GM21367 (cell line): ENCODE results near the gene OR6V1.

Experiments used
- ATAC-seq: cut with Tn5 transposase; IDR thresholded peaks from one replicate; pipeline ENCODE4 v1.9.1; 2021; ENCODE audit not compliant: unreplicated experiment

OR6V1 gene, protein sequence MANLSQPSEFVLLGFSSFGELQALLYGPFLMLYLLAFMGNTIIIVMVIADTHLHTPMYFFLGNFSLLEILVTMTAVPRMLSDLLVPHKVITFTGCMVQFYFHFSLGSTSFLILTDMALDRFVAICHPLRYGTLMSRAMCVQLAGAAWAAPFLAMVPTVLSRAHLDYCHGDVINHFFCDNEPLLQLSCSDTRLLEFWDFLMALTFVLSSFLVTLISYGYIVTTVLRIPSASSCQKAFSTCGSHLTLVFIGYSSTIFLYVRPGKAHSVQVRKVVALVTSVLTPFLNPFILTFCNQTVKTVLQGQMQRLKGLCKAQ

DNA sequence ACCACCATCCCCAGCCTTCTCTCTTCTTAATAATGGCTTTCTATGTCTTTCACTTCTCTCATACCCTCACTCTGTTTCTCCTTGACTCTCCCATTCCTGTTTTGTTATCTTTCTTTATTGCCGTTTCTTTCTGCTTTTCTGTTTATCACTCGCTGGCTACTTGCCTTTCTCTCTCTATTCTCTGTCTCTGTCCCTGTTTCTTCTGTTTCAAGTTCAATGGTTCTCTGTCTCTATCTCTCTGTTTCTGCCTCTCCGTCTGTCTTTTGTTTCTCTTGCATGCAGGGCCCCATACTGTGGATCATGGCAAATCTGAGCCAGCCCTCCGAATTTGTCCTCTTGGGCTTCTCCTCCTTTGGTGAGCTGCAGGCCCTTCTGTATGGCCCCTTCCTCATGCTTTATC is at the start of gene OR6V1:
Gene OR6V1 (plus strand): TSS at position 301 of the 400 bp plus-strand sequence. CDS start 0 bp downstream, at position 301.
- ATAC-seq: no peak

DNA sequence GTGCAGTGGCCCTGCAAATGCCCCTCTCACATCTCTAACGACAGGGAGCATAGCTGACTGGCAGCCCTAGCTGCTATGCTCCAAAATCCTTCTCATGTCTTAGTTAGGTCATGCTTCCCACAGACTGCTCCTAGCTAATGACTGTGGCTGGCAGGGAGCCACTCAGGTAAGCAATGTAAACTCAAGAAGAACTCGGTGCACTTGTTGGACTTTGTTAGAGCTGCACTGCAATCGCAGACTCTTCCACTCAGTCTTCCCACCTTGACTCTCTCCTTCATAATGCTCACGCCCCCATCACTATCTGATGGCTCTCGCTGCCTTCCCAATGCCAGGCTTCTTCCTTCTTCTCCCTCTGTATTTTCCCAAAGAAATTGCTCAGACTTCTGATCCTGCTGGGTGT is 49.2 kb upstream of the OR6V1 start:
- ATAC-seq: no peak

DNA sequence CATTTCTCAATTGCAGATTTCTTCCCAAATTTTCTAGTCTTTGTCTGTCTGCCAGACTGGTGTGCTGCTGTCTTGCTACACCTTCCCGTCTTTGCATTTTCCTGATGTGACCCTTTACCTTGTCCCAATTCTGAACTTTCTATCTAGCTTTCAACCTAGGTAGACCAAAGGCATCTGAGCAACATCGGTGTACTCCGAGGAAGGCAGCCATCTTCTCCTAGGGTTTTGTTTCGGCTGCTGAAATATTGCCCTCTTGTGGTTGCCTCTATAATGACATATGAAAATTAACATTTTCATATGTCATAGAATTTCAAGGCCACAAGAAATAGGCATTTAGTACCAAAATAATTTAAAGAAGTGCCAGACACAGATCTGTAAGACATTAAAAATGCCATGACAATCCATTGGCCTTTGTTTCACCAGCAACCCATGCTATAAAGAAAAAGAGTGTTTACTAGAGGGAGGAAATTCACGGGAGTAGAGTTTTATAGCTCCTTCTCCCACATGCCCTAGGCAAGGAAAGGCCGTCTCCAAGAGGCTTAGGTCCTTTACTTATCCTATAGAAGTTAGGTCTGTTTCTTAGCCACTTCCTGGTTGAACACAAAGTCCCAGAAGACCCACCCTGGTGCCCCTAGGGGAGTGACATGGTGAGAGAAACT is 48.6 kb upstream of the OR6V1 start:
- peak; percentile 50 for ATAC-seq

DNA sequence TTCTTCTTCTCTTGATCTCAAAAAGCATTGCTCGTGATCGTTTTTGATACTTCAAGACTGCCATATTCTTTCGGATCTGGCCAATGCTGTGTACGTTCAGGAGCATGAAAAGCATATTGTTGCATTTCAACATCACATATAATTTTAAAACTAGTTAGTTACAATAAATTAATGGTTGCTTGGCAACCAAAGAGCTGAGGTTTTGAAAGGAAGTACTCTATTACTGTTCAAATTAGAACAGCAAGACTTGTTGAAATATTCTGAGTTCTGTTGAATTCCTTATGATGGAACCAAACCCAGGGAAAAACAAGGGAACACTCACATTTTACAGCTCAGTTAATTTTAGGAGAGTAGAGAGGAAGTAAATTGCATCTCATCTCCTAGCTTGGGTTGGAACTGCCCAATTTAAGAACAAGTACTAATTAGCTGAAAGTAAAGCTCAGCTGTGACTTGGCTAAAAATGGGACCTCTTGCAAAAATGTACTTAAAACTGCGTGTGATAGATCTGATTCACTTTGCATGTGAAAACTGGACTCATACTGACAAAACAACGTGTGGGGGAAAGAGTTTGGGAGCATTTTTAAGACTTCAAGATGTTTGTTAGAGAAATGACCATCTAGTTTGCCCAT is 46.4 kb upstream of the OR6V1 start:
- no peak for ATAC-seq

DNA sequence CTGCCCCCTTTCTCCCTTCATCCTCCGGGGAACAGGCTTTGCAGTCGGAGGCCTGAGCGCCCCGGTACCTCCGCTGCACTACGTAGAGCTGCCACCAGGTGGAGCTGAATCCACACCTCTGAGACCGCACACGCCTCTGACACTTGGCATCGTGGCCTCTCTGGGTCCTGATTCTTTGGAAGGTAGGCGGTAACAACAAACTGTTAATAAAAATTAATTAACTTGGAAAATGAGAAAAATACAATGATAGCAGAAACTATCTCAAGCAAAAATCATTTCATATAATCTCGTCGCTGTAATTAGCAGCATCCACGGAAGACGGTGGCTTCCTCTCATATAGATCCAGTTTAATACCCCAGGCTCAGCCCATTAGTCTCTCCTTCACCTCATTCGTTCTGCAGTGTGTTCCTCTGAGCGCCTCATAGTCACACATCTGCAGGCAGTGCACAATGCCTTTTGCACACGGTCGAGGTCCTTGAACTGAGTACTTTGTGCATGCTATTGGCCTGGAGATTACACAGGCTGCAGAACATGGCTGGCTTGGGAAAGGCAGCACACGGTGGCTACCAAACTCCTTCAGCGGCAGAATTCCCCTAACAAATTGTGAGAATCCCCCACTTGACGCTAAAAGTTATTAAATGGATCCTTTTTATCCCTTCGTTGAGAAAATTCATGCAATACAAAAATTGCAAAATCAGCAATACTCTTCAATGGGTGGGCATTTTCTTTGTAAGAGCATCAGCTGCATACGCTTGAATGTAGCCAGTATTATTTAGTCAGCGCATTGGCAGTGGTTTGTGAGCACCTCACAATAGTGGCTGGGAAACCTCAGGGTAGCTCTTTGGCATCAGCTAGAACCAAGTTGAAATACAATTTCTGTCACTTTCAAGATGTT is 43.9 kb upstream of the OR6V1 start:
- ATAC-seq: peak; percentile 84

DNA sequence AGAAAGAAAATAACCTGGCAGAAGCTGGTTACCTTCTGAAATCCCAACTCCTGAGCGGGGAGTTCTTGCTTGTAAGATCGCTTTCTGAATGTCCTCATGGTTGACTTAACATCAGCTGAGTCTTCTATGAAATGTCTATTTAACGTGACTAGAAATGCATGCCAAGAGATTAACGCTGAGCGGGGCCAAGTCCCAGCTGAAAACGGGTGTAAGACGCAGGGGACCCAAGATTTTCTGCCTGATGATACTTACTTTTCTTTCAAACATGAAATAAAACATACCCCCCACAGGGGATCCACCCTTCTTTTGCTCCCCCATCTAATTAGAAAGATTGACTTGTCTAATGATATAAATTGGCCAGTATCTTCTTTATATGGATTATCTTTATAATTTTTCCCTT is 40.1 kb upstream of the OR6V1 start:
- no peak for ATAC-seq

DNA sequence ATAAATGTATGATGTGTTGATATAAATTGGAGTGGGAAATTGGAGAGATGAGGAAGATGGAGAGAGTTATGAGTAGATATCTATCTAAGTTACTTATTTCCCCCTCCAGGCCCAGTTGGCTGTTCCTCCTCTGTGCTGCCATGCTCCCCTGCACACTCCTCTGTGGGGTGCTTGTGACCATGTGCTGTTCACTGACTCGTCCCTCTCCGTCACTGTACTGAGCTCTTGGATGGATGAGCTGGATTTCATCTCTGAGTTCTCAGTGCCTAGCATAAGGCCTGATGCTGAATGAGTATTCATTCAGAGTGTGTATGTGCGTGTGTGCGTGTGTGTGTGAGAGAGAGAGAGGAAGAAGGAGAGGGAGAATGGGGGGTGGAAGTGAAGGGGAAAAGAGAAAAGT is 39.7 kb upstream of the OR6V1 start:
- no peak for ATAC-seq

DNA sequence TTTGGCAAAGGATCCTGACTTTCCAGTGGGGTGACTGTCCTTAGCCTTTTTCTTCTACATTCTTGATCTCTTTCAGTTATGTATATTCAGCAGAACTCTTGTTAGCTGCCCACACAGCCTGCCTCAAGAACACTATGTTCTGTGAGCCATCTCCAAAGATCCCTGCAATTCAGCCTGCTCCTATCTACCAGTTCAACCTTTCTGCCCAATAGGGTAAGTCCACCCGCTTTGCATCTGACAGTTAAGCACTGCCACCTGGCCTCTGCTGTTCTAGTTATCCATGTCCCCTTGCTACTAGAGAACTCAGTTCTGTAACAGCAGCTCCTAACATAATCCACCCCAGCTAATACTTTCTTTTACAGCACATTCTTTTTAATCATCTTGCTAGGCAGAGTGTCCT is 38.7 kb upstream of the OR6V1 start:
- no peak for ATAC-seq

DNA sequence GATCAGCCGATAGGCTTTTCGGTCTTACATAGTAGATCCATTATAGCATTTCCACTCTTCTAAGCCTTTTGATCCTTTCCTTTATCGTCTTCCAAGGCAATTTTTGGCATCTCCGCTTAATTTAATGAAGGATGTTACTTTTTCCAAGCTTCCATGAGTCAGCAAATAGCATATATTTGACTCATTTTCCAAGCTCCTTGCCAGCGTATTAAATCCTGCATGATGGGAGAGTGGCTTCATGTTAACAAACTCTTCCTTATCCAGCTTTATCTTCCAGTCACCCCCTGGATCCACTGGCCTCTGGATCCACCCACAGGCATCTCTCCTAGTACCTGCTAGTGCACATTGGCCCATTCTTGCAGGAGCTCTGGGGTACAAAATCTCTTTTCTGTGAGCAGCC is 38.2 kb upstream of the OR6V1 start:
- ATAC-seq: no peak

DNA sequence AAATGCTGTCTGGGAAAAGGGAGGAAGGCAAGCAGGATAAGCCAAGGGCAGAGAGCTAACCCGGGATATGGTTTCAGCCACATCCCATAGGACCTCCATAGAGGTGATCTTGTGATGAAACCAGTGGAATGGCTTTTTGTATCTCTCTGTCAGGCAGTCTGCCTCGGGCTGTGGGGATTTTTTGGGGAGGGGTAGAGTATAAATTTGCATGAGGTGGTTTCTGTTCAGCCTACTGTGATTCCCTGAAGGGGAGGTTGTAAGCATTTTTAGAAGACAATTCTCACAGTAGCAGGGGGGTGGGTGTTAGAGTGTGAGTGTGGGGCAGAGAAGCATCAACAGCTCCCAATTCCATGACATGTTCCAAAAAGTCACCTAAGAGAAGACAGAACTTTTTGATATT is 37.1 kb upstream of the OR6V1 start:
- peak; percentile 89 for ATAC-seq

DNA sequence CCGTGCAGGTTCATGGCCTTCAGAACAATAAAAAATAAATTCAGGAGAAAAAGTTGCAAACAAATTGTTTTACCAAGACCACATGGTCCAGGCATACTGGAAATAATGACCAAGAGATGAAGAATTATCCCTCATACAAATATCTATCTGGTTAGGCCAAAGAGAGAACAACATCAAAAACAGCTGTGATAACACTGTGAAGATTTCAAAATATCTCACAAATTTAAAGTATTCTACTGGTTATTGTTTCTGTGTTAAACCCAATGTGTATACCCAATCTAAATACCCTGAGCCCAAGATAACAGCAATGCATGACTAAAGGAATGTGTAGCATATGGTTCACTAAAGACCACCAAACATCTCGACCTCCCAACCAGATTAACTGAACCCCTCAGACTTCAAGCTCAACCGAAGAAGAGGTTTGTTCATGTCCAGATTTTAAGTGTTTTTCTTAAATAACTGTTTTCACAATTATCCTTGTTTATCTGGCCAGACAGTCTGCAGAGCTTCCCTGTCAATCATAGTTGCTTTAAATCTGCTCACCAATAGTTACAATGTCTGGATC is 36.1 kb upstream of the OR6V1 start:
- no peak for ATAC-seq

DNA sequence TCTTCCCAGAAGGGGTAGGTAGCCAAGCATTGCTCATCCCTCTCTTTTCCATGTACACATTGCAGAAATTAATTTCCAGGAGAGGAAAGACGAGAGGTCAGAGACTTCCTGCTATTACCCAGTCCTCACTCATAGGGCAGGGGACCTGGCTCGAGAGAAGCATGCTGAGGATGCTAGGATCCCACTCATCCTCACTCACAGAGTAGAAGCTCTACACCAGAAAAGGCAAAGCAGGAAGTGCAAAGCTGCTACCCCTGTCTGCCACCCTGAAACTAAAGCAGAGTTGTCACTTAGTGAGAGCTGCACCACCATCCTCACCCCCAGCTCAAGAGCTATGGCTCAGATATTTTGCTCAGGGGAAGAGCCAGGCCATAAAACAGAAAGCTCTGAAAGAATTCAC is 35.1 kb upstream of the OR6V1 start:
- ATAC-seq: no peak

DNA sequence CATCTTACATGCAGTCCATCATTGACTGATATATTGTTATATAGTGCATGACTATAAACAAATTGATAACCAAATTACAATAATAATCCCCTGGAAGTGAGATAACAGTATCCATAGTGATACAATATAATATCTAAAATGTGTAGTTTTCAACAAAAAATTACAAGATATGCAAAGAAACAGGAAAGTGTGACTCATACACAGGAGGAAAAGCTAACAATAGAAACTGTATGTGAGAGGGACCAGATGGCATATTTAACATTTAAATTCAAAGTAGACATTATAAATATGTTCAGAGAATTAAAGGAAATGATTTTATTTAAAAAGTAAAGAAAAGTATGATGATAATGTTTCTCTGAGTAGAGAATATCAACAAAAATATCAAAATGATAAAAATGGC is 33.2 kb upstream of the OR6V1 start:
- no peak for ATAC-seq

DNA sequence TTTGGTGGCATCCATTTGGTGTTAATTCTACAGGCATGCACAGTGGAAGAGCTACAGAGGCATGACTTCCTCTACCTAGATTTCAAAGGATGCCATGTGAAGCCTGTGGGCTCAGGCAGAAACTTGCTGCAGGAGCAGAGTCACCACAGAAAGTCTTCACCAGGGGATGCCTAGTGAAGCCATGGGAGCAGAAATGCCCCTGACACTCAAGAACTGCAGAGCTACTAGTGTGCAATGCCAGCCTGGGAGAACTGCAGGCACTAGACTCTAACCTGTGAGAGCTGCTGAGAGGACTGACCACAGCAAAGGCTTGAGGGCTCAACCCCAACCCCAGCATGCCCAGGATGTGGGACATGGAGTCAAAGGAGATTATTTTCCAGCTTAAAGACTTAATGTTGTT is 29.1 kb upstream of the OR6V1 start:
- ATAC-seq: no peak

DNA sequence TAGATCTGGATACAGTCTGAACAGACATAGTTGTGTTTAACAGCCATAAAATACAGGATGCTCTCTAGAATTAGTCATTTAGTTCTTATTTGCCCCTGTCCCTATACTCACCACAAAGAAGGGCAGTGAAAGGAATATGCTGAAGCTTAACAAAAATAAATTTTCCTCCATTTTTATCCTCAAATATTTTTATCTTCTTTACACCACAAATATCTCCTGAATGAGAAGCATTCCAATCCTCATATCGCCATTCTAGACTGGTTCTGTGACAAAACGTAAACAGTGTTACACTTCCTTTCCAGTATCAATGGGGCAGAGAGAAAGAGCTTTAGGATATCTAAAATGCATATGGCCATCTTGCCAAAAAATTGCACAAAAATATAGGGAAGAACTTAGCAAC is 26.8 kb upstream of the OR6V1 start:
- ATAC-seq: no peak

DNA sequence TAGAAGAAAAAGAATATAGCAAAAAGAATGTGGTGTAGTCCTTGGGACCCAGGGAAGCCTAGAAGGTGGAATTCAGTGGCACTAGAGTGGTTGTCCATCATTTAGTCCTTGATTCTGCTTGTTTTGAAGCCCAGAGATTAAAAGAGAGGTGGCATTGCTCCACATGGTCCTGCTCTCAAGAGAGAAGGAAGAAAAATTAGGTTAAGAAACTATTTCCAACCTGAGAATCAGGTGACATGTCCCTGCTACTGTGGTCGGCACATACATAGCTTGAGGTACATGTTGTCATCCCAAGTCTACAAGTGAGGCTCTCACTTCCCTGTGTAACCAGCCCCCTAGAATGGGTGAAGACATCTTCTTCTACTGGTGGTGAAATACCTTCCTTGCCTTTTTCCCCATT is 25.1 kb upstream of the OR6V1 start, which contains the start of gene OR9A2:
Gene OR9A2 (minus strand): TSS at position 101 of the 400 bp plus-strand sequence. CDS start 0 bp downstream, at position 101.
- ATAC-seq: no peak

DNA sequence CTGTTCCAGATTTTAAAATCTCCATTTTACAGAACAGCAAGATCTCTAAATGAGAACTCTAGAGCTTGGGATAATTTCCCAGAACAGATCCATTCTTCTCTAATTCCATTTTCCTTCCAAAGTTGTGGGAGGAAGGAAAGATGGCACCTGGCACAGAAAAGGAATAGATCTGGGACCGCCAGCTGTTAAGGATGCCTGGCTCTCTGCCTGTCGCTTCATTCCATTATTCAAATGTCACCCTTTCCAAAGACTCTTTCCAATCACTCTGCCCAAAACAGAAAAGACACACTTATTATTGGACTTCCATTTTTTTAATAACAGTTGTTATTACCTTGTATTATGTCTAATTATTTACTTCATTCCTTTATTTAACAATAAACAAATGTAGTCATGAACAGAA is 24.5 kb upstream of the OR6V1 start:
- no peak for ATAC-seq

DNA sequence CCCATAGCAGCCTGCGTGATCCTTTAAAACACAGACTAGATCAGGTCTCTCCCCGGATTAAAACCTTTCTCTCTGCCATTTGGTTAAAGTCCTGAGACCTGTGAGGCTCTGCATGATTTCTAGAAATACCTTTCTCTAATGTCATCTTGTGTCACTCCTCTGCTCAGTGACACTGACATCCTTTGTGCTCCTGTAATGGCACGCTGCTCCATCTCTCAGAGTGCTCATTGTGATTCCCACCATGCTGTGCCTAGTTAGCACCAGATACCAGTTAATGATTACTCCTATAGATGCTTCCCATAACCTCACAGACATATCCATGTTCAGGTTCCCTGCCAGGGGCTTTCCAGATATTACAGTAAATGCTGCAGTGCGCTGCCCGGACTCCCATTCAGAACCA is 13.5 kb upstream of the OR6V1 start:
- ATAC-seq: no peak

DNA sequence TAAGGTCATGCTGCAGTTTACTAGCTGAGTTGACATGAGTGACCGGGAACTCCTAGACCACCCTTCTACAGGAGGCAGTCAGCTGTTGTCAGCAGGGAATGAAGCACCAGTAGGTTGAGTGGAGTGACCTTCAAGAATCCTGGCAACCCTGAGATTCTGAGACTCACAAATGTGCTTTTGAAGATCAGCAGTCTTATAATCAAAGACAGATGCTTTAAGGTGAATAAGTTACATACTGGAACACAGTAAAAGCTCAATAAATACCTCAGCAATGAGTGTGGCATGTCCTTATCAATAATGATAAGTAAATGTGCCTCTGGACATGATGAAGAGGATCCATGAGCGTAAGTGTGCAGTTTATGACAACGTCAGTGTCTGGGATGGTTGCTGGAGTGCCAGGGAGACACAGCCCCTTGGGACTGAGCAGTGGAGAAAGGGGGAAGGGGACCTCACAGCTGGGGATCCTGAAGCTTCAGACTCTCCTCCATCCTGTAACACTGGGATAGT is 11.9 kb upstream of the OR6V1 start:
- ATAC-seq: no peak

DNA sequence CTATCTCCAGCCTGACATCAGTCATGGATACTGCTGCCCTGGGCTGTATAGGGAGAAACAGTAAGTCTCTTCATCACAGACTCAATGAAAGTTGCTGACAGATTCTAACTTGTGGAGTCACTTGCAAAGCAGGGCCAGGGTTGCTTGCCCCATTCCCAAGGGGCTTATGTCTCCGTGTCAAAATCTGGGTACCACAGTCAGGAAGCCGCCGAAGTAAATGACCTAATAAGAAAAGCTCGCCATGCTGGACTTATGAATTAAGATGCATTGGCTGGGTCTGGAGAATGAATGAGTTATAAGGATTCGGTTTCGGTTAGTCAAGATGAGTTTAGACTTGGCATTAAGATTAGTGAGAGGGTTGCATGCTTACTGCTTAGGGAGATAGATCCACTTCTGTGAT is 10.8 kb upstream of the OR6V1 start:
- ATAC-seq: no peak
